SK-N-SH (cell line): ENCODE data around the gene CPEB4. TPM values are rescaled to one million over a fixed set of nuclear protein-coding genes. Genes with fewer than 3 reads are reported as not detected.

ENCODE experiments used
- CTCF ChIA-PET: fragments of 300-600, 350-600 bp; formaldehyde crosslinking; extraction: SDS; loops from one replicate; lab custom pipeline; 2021; lab: Yijun Ruan, JAX
- POLR2A ChIA-PET: fragments of 350-600 bp; sonication (Branson Sonifier 250); formaldehyde crosslinking; extraction: SDS; loops from one replicate; lab custom pipeline; 2020; ENCODE audit warnings: antibody characterized with exemption, inconsistent platforms; lab: Yijun Ruan, JAX
- DNase-seq: peaks from one replicate; pipeline ENCODE4 v3.0.0; 2012
- H2AFZ ChIP-seq: fragments of 200-600 bp; sonication (generic); 2 replicates; pipeline ENCODE4 v1.8.1; 2016; ENCODE audit warnings: antibody characterized with exemption, mild to moderate bottlenecking, low read depth
- H3F3A ChIP-seq: fragments of 200-600 bp; sonication (generic); replicated peaks from 2 replicates; pipeline ENCODE3; 2016; ENCODE audit warnings: antibody characterized with exemption, mild to moderate bottlenecking; ENCODE audit not compliant: insufficient read depth
- H3K27ac ChIP-seq, 2 experiments: fragments of 200-500 bp in 1 of 2; fragments of 200-600 bp in 1 of 2; sonication (Bioruptor generic) in 1 of 2; sonication (generic), shearing (Covaris generic) in 1 of 2; 2 replicates each; pipeline versions ENCODE4 v1.5.1 to v1.6.1; 2014 to 2016; ENCODE audit warnings: low read depth in 2 of 2, inconsistent platforms in 1 of 2, low read length in 1 of 2, mild to moderate bottlenecking in 1 of 2, mixed read lengths in 1 of 2
- H3K27me3 ChIP-seq: fragments of 200-600 bp; sonication (generic), shearing (Covaris generic); 2 replicates; pipeline ENCODE4 v1.6.1; 2016; ENCODE audit warnings: mixed run types; ENCODE audit not compliant: insufficient read depth
- H3K36me3 ChIP-seq, 2 experiments: fragments of 200-500 bp in 1 of 2; fragments of 200-600 bp in 1 of 2; sonication (Bioruptor generic) in 1 of 2; sonication (generic) in 1 of 2; replicated peaks in 1 of 2; 2 replicates each; pipeline versions ENCODE3 to v1.5.1; 2014 to 2016; ENCODE audit warnings: low read length in 1 of 2, mild to moderate bottlenecking in 1 of 2; ENCODE audit not compliant: insufficient read depth in 2 of 2, control insufficient read depth in 1 of 2
- H3K4me1 ChIP-seq, 2 experiments: fragments of 200-500 bp in 1 of 2; fragments of 200-600 bp in 1 of 2; sonication (Bioruptor generic) in 1 of 2; sonication (generic), shearing (Covaris generic) in 1 of 2; 2 replicates each; pipeline versions ENCODE4 v1.5.1 to v1.6.1; 2014 to 2016; ENCODE audit warnings: low read depth in 1 of 2, low read length in 1 of 2, mixed run types in 1 of 2; ENCODE audit not compliant: insufficient read depth in 2 of 2, control insufficient read depth in 1 of 2
- H3K4me2 ChIP-seq: fragments of 200-600 bp; sonication (generic), shearing (Covaris generic); 2 replicates; pipeline ENCODE4 v1.6.1; 2017; ENCODE audit warnings: mixed run types
- H3K4me3 ChIP-seq, 2 experiments: fragments of 200-500 bp in 1 of 2; fragments of 200-600 bp in 1 of 2; sonication (Bioruptor generic) in 1 of 2; sonication (generic), shearing (Covaris generic) in 1 of 2; 2 replicates each; pipeline versions ENCODE4 v1.5.1 to v1.8.1; 2014 to 2016; ENCODE audit warnings: low read depth in 2 of 2, inconsistent platforms in 1 of 2, low read length in 1 of 2, mild to moderate bottlenecking in 1 of 2, mixed read lengths in 1 of 2, moderate library complexity in 1 of 2
- H3K79me2 ChIP-seq: fragments of 200-600 bp; sonication (generic); 2 replicates; pipeline ENCODE4 v1.8.1; 2017; ENCODE audit warnings: mild to moderate bottlenecking; ENCODE audit not compliant: insufficient read depth
- H3K9ac ChIP-seq: fragments of 200-600 bp; sonication (generic); 2 replicates; pipeline ENCODE4 v1.6.1; 2017; ENCODE audit warnings: mixed run types
- H3K9me2 ChIP-seq: fragments of 200-600 bp; sonication (generic); 2 replicates; pipeline ENCODE4 v1.6.1; 2017; ENCODE audit warnings: mixed run types
- H3K9me3 ChIP-seq: fragments of 200-600 bp; sonication (generic); 2 replicates; pipeline ENCODE4 v1.6.1; 2017; ENCODE audit warnings: mixed run types, mild to moderate bottlenecking, moderate library complexity
- H4K20me1 ChIP-seq: fragments of 200-600 bp; sonication (generic); 2 replicates; pipeline ENCODE4 v1.6.1; 2017; ENCODE audit warnings: mild to moderate bottlenecking, mixed run types; ENCODE audit not compliant: insufficient read depth
- CHD2 ChIP-seq: fragments of 150-350 bp; IDR thresholded peaks from 2 replicates; pipeline ENCODE4 v1.6.1; 2018; ENCODE audit warnings: low read length; ENCODE audit not compliant: partially characterized antibody
- EP300 ChIP-seq, 2 experiments: IDR thresholded peaks; 2 replicates each; pipeline versions ENCODE4 v1.4.0 to v1.6.1; 2012; ENCODE audit warnings: borderline replicate concordance in 1 of 2, low read depth in 1 of 2, low read length in 1 of 2
- FOXJ3 ChIP-seq: sonication (generic); formaldehyde crosslinking; IDR thresholded peaks from 2 replicates; pipeline ENCODE4 v1.5.1; 2020; ENCODE audit warnings: mild to moderate bottlenecking, missing genetic modification reagents
- FOXM1 ChIP-seq: IDR thresholded peaks from 2 replicates; pipeline ENCODE4 v1.4.0; 2012; ENCODE audit warnings: low read depth, mild to moderate bottlenecking
- JUND ChIP-seq: IDR thresholded peaks from 2 replicates; pipeline ENCODE4 v1.4.0; 2012
- MEF2A ChIP-seq: IDR thresholded peaks from 2 replicates; pipeline ENCODE4 v1.4.0; 2012; ENCODE audit warnings: low read depth, borderline replicate concordance
- NFIC ChIP-seq: IDR thresholded peaks from 2 replicates; pipeline ENCODE4 v1.4.0; 2012; ENCODE audit warnings: borderline replicate concordance
- NRF1 ChIP-seq: IDR thresholded peaks from 2 replicates; pipeline ENCODE4 v1.6.1; 2012; ENCODE audit warnings: low read depth, mild to moderate bottlenecking, low read length
- RAD21 ChIP-seq: IDR thresholded peaks from 2 replicates; pipeline ENCODE4 v1.6.1; 2012; ENCODE audit warnings: mild to moderate bottlenecking, low read length
- RFX5 ChIP-seq: IDR thresholded peaks from 2 replicates; pipeline ENCODE4 v1.6.1; 2012; ENCODE audit warnings: mild to moderate bottlenecking, improper control_type of control experiment, low read length
- SMC3 ChIP-seq: IDR thresholded peaks from 2 replicates; pipeline ENCODE4 v1.6.1; 2012; ENCODE audit warnings: low read depth, low read length, improper control_type of control experiment
- TCF12 ChIP-seq: IDR thresholded peaks from 2 replicates; pipeline ENCODE4 v1.4.0; 2012
- TEAD4 ChIP-seq: IDR thresholded peaks from 2 replicates; pipeline ENCODE4 v1.4.0; 2012; ENCODE audit warnings: mild to moderate bottlenecking, borderline replicate concordance; ENCODE audit not compliant: insufficient read depth
- WGBS: methylation state at CpG from one replicate; pipeline ENCODE4 v1.1.6; 2017; ENCODE audit warnings: low lambda C conversion rate; 5-methylcytosine and 5-hydroxymethylcytosine counted together
- polyA plus RNA-seq, 3 experiments: library from polyadenylated mRNA; depleted of rRNA; stranded (reverse); fragments of >200 nt; gene quantifications; 2 replicates each; pipeline ENCODE4 v1.2.3, GENCODE V29; 2012
- TF ChIP-seq, protein P1 (sequence below): IDR thresholded peaks from 2 replicates; pipeline ENCODE4 v1.4.0; 2012; ENCODE audit warnings: low read depth
- TF ChIP-seq, protein P2 (sequence below): IDR thresholded peaks from 2 replicates; pipeline ENCODE4 v1.4.0; 2012; ENCODE audit warnings: low read depth, borderline replicate concordance
- TF ChIP-seq, protein P3 (sequence below): IDR thresholded peaks from 2 replicates; pipeline ENCODE4 v1.4.0; 2012; ENCODE audit warnings: low read depth, borderline replicate concordance
- TF ChIP-seq, protein P4 (sequence below): IDR thresholded peaks from 2 replicates; pipeline ENCODE4 v1.6.1; 2012; ENCODE audit warnings: mild to moderate bottlenecking, low read depth, low read length, moderate library complexity
- TF ChIP-seq, protein P5 (sequence below): fragments of 200-600 bp; sonication (generic); IDR thresholded peaks from 2 replicates; pipeline ENCODE4 v1.6.1; 2017; ENCODE audit warnings: antibody characterized with exemption, mild to moderate bottlenecking, moderate library complexity

The CPEB4 gene
- polyA plus RNA-seq, 1 of the 3 experiments (the other 2 are of a cell fraction) = 6.8 TPM

DNA sequence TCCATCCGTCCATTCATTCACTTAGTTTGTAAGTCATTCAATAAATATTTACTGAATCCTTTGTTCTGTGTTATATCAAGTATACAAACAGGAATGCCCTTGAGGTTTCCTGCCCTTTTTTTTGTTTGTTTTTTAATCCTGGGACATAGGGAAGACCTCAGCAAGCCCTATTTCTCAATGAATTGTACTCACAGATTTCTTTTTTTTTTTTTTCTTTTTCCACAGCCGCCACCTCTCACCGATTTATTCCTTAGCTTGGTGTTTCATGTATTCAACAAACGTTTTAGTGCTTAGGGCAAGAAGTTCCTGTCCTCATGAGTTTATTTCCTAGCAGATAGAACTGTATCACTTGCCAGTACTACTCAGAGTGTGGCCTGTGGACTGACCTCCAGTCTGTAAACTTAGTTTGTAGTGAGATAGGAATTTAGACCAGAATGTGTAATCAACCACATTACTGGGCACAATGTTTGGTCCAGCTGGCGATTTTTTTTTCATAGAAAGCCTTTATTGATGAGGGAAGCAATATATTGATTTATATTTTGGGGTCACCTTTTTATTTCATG lies 65.5 kb downstream of the CPEB4 start:
- no peaks in the 10 kb centered on the region for H3K9me2 ChIP-seq

DNA sequence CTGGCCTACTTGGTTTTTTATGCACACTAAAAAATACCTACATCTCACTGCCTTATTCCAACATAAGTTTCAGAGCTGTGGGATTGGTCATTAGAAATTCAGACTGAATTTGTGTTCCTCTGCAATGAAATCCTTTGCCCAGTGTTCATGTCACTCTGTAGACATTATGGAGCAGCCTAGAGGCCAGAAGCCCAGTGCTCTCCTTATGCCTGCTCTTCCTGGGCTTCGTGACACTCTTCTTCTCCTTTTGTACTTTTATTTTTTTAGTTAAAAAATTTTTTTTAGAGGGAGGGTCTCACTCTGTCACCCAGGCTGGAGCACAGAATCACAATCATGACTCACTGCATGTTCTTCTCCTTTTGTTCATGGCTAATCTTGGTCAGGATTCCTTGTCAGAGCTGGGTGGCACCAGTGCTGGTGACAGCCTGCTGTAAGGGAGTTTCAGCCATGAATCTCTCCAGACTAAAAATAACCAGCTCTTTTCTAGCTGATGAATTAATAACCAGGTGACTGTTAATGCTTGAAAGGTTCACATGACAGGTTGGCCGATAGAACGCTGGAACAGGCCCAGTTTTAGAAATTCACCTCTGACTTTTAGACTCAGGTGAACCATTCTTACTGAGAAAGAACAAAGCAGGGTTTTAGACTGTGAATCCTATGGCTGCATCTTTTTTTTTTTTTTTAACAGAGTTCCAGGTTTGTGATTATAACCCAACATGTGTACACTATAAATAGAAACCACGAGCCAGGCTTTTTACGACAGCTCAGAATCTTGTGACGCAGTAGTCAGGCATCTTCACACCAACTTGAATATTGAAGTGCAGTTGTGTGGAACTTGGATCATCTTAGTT lies 66.7 kb downstream of the CPEB4 start:
- H3K79me2 ChIP-seq = no peaks in the 10 kb centered on the region
- H3K27me3 ChIP-seq = no peaks in the 10 kb centered on the region
- H3K4me2 ChIP-seq = no peak overlapping the region
- no peaks in the 10 kb centered on the region for H3F3A ChIP-seq
- peaks cover 50 to 76% of the 10 kb centered on the region in 2 experiments for H3K36me3 ChIP-seq
- H3K9me3 ChIP-seq = no peaks in the 10 kb centered on the region
- no peaks in the 10 kb centered on the region for H3K9me2 ChIP-seq
- no peak for DNase-seq
- no peaks in the 10 kb centered on the region for H3K4me1 ChIP-seq
- no peak overlapping the region for H2AFZ ChIP-seq
- no peaks in the 10 kb centered on the region for H4K20me1 ChIP-seq
- 90% methylated on average over 6 of the region's 6 CpGs for WGBS
- no peak overlapping the region for H3K4me3 ChIP-seq
- ChIA-PET CTCF (interaction anchor here (0.6 to 1.8 kb wide), 2 partner anchors 12 to 362 kb away, joined by 3 to 4 read pairs; no protein-coding TSS in a partner anchor), POLR2A (no interaction called here)
- H3K9ac ChIP-seq = no peak overlapping the region
- H3K27ac ChIP-seq = no peak overlapping the region
- TF ChIP-seq TCF12 (no peak), RAD21 (no peak), EP300 (IDR thresholded peaks at IDR 0.05; ENCODE audit: borderline replicate concordance in 1 of 2, low read depth in 1 of 2, low read length in 1 of 2) (no peak), TEAD4 (no peak), JUND (no peak), FOXM1 (no peak), NRF1 (no peak), MEF2A (no peak), RFX5 (no peak), CHD2 (no peak), SMC3 (no peak), NFIC (no peak)
- TF ChIP-seq, protein P1, sequence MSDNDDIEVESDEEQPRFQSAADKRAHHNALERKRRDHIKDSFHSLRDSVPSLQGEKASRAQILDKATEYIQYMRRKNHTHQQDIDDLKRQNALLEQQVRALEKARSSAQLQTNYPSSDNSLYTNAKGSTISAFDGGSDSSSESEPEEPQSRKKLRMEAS = no peak
- TF ChIP-seq, protein P2, sequence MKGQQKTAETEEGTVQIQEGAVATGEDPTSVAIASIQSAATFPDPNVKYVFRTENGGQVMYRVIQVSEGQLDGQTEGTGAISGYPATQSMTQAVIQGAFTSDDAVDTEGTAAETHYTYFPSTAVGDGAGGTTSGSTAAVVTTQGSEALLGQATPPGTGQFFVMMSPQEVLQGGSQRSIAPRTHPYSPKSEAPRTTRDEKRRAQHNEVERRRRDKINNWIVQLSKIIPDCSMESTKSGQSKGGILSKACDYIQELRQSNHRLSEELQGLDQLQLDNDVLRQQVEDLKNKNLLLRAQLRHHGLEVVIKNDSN = no peak
- TF ChIP-seq, protein P3, sequence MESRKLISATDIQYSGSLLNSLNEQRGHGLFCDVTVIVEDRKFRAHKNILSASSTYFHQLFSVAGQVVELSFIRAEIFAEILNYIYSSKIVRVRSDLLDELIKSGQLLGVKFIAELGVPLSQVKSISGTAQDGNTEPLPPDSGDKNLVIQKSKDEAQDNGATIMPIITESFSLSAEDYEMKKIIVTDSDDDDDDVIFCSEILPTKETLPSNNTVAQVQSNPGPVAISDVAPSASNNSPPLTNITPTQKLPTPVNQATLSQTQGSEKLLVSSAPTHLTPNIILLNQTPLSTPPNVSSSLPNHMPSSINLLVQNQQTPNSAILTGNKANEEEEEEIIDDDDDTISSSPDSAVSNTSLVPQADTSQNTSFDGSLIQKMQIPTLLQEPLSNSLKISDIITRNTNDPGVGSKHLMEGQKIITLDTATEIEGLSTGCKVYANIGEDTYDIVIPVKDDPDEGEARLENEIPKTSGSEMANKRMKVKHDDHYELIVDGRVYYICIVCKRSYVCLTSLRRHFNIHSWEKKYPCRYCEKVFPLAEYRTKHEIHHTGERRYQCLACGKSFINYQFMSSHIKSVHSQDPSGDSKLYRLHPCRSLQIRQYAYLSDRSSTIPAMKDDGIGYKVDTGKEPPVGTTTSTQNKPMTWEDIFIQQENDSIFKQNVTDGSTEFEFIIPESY = no peak
- TF ChIP-seq, protein P4, sequence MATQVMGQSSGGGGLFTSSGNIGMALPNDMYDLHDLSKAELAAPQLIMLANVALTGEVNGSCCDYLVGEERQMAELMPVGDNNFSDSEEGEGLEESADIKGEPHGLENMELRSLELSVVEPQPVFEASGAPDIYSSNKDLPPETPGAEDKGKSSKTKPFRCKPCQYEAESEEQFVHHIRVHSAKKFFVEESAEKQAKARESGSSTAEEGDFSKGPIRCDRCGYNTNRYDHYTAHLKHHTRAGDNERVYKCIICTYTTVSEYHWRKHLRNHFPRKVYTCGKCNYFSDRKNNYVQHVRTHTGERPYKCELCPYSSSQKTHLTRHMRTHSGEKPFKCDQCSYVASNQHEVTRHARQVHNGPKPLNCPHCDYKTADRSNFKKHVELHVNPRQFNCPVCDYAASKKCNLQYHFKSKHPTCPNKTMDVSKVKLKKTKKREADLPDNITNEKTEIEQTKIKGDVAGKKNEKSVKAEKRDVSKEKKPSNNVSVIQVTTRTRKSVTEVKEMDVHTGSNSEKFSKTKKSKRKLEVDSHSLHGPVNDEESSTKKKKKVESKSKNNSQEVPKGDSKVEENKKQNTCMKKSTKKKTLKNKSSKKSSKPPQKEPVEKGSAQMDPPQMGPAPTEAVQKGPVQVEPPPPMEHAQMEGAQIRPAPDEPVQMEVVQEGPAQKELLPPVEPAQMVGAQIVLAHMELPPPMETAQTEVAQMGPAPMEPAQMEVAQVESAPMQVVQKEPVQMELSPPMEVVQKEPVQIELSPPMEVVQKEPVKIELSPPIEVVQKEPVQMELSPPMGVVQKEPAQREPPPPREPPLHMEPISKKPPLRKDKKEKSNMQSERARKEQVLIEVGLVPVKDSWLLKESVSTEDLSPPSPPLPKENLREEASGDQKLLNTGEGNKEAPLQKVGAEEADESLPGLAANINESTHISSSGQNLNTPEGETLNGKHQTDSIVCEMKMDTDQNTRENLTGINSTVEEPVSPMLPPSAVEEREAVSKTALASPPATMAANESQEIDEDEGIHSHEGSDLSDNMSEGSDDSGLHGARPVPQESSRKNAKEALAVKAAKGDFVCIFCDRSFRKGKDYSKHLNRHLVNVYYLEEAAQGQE = no peak
- TF ChIP-seq, protein P5, sequence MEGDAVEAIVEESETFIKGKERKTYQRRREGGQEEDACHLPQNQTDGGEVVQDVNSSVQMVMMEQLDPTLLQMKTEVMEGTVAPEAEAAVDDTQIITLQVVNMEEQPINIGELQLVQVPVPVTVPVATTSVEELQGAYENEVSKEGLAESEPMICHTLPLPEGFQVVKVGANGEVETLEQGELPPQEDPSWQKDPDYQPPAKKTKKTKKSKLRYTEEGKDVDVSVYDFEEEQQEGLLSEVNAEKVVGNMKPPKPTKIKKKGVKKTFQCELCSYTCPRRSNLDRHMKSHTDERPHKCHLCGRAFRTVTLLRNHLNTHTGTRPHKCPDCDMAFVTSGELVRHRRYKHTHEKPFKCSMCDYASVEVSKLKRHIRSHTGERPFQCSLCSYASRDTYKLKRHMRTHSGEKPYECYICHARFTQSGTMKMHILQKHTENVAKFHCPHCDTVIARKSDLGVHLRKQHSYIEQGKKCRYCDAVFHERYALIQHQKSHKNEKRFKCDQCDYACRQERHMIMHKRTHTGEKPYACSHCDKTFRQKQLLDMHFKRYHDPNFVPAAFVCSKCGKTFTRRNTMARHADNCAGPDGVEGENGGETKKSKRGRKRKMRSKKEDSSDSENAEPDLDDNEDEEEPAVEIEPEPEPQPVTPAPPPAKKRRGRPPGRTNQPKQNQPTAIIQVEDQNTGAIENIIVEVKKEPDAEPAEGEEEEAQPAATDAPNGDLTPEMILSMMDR = no peak

More for the DNA sequence above, 65.5 kb downstream of the CPEB4 start:
- H3K9me3 ChIP-seq = no peaks in the 10 kb centered on the region
- POLR2A ChIA-PET = no interaction called here
- H3K79me2 ChIP-seq = no peaks in the 10 kb centered on the region
- WGBS = 69% methylated on average over 5 of the region's 5 CpGs
- no peak overlapping the region for H2AFZ ChIP-seq
- H3K27me3 ChIP-seq = no peaks in the 10 kb centered on the region
- no peak overlapping the region for H3K4me3 ChIP-seq
- TF ChIP-seq TEAD4 (no peak), FOXJ3 (no peak), MEF2A (no peak)
- DNase-seq = no peak
- H3F3A ChIP-seq = no peaks in the 10 kb centered on the region
- H3K36me3 ChIP-seq = peaks cover 58 to 82% of the 10 kb centered on the region in 2 experiments
- H3K27ac ChIP-seq = no peak overlapping the region
- CTCF ChIA-PET = interaction anchor here (0.7 to 0.8 kb wide), 2 partner anchors 20 to 28 kb away, joined by 3 read pairs; no protein-coding TSS in a partner anchor
- no peak overlapping the region for H3K4me2 ChIP-seq
- no peak overlapping the region for H3K9ac ChIP-seq
- no peaks in the 10 kb centered on the region for H3K4me1 ChIP-seq
- H4K20me1 ChIP-seq = no peaks in the 10 kb centered on the region
